ENCODE measurements around the gene PET100. TPM values are rescaled to one million over a fixed set of nuclear protein-coding genes. Genes with fewer than 3 reads are reported as not detected.

PET100 gene
- total and polyA plus RNA-seq, 12 donors = 99.1 to 1,041 (median 150) TPM

DNA sequence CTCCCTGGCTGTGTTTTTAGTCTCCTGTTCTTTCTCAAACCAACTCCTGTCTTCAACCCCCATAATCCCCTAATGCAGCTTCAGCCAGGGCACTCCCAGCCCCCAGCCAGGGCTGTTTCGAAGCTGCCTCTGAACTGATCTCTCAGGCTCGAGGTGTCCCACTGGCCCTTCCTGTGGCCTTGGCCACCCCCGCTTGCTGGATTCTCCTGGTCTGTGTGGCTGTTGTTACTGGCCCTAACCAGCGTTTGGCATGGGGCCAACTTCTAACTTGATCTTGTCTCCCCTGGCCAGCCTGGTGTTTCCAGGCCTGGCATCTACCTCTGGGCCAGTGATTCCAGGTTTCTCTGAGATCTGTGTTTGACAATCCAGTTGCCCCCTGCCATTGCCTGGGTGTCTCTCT, 11.2 kb upstream of the PET100 start:
- Histone ChIP-seq H3K4me1 (peaks cover 0 to 11% (median 2%) of the 10 kb centered on the region in 9 donors), H3K9me3 (no peaks in the 10 kb centered on the region), H3K36me3 (peaks cover 0 to 60% (median 38%) of the 10 kb centered on the region in 9 donors), H3K27ac (peak overlapping the region in 2 of 10 donors; percentile 42 to 60), H3K4me3 (no peak overlapping the region), H3K27me3 (no peaks in the 10 kb centered on the region)
- TF ChIP-seq, protein P1, sequence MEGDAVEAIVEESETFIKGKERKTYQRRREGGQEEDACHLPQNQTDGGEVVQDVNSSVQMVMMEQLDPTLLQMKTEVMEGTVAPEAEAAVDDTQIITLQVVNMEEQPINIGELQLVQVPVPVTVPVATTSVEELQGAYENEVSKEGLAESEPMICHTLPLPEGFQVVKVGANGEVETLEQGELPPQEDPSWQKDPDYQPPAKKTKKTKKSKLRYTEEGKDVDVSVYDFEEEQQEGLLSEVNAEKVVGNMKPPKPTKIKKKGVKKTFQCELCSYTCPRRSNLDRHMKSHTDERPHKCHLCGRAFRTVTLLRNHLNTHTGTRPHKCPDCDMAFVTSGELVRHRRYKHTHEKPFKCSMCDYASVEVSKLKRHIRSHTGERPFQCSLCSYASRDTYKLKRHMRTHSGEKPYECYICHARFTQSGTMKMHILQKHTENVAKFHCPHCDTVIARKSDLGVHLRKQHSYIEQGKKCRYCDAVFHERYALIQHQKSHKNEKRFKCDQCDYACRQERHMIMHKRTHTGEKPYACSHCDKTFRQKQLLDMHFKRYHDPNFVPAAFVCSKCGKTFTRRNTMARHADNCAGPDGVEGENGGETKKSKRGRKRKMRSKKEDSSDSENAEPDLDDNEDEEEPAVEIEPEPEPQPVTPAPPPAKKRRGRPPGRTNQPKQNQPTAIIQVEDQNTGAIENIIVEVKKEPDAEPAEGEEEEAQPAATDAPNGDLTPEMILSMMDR (IDR thresholded peaks at IDR 0.05) = no peak
- ATAC-seq = peak in 3 of 8 donors; percentile 4 to 23 (median 23)
- whole genome bisulfite sequencing, 2 donors = 64 to 69% methylated on average over 4 of the region's 4 CpGs
- intact Hi-C loops (cut with DNase I) = no loop called here
- no peak for DNase-seq

DNA sequence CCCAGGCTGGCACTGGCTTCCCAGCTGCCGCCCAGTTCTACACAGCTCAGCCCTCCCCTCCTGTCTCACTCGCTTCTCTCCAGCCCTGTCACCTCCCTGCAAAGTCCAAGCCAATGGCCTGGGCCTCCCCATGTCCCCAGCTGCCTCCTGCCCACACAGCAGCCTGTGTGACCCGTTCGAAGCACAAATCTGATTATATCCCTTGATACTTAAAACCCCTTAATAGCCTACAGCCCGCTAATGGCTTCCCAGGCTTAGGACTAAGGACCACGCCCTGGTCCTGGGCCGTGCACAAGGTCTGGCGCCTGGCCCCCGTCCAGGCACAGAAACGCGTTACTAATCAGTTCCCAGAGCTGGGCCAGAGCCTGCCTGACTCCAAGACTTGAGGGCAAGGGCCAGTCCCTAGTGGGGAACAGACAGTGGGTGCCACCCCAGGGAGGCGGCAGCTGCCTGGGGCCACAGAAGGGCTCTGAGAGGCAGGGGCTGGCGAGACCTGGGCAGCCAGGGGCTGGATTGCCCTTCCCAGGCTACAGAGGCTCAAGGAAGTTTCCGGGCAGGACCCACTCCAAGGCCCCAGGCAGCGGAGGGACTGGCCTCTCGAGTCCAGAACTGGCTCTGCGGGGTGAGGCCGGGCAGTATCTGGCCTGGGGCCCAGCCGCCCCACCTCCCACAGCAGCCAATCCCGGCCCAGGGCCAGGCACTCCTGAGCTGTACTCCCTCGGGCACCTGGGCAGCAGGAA, 10.7 kb upstream of the PET100 start:
- peaks cover 0 to 66% (median 43%) of the 10 kb centered on the region in 9 donors for H3K36me3 ChIP-seq
- DNase-seq (no peak), ATAC-seq (peak in 6 of 8 donors; percentile 6 to 75 (median 44))
- no peaks in the 10 kb centered on the region for H3K9me3 ChIP-seq
- intact Hi-C loops (cut with DNase I) = no loop called here
- no peak overlapping the region for H3K4me3 ChIP-seq
- WGBS, 2 donors = 68 to 73% methylated on average over 21 of the region's 21 CpGs
- H3K27me3 ChIP-seq = no peaks in the 10 kb centered on the region
- peaks cover 0 to 11% (median 2%) of the 10 kb centered on the region in 9 donors for H3K4me1 ChIP-seq
- TF ChIP-seq, protein P1 (IDR thresholded peaks at IDR 0.05) = no peak
- peak overlapping the region in 3 of 10 donors; percentile 42 to 60 (median 50) for H3K27ac ChIP-seq

GRCh38 chr19:7619671-7620441, 9.7 kb upstream of the PET100 start:
- intact Hi-C loops (cut with DNase I) = no loop called here
- TF ChIP-seq, protein P1 (IDR thresholded peaks at IDR 0.05) = no peak
- no peaks in the 10 kb centered on the region for H3K9me3 ChIP-seq
- no peaks in the 10 kb centered on the region for H3K27me3 ChIP-seq
- no peak for DNase-seq
- H3K4me1 ChIP-seq = peaks cover 0 to 11% (median 2%) of the 10 kb centered on the region in 9 donors
- H3K4me3 ChIP-seq = no peak overlapping the region
- H3K27ac ChIP-seq = no peak overlapping the region
- ATAC-seq = peak in 1 of 8 donors; percentile 4
- peaks cover 0 to 75% (median 43%) of the 10 kb centered on the region in 9 donors for H3K36me3 ChIP-seq
- WGBS, 2 donors = 94 to 95% methylated on average over 48 of the region's 48 CpGs

Measured in heart right ventricle (tissue), 16 donors.